CD4-positive, alpha-beta T cell treated with Interferon alpha-2 for 1 hour (primary cell): ENCODE data around the gene SEMA3A.
"Not testable (repeated sequence)": the region's sequence is repeated elsewhere in the genome, so short reads cannot be mapped to it uniquely, and the experiment has no call there.

ENCODE experiments used
- DNase-seq, 2 donors: peaks; one replicate each; pipeline ENCODE4 v3.0.0-alpha.2; 2020 to 2022

Gene SEMA3A

DNA sequence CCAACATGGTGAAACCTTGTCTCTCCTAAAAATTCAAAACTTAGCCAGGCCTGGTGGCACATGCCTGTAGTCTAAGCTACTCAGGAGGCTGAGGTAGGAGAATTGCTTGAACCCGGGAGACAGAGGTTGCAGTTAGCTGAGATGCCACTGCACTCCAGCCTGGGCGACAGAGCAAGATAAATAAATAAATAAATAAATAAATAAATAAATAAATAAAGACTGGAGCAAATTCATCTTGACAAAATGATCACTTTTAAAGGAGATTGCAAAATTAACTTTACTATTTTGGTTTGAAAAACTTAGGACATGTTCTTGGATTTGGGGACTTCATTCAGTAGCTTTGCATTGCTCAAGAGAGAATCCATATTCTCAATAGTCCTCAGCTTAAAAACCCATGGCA lies 137.0 kb downstream of the SEMA3A start:
- no peak for DNase-seq

DNA sequence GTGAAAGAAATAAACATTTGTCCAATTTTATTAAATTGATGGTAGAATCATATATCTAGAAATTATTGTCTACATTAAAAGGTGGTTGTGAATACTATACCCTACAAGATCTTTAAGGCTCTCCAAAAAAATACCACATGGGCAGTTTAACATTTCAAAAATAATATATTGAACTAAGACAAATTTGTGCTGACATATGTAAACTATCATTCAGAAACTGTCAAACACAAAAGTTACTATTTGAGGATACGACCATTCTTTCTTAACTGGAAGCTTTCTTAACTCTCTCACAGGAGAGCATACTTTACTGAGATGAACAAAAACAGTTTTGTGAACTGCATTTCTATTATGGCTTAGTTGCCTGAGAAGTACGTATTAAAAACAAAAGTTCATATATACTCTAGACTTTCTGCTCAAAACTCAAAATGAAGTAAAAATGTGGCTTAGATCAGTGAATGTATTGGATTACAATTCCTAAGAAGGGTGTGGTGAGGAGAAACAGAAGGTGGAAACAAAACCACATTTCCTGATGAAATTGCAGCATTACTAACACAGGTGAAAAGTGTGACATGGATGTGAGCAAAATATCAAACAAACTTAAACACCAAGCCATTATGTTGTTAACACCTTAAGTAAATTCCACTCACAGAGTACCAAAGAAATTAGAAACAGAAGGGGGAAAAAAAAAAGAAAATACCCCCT lies 138.5 kb downstream of the SEMA3A start:
- no peak for DNase-seq

DNA sequence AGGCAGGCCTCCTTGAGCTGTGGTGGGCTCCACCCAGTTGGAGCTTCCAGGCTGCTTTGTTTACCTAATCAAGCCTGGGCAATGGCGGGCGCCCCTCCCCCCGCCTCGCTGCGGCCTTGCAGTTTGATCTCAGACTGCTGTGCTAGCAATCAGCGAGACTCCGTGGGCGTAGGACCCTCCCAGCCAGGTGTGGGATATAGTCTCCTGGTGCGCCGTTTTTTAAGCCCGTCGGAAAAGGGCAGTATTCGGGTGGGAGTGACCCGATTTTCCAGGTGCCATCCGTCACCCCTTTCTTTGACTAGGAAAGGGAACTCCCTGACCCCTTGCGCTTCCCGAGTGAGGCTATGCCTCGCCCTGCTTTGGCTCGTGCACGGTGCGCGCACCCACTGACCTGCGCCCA lies 139.4 kb downstream of the SEMA3A start:
- DNase-seq: not testable (repeated sequence)

DNA sequence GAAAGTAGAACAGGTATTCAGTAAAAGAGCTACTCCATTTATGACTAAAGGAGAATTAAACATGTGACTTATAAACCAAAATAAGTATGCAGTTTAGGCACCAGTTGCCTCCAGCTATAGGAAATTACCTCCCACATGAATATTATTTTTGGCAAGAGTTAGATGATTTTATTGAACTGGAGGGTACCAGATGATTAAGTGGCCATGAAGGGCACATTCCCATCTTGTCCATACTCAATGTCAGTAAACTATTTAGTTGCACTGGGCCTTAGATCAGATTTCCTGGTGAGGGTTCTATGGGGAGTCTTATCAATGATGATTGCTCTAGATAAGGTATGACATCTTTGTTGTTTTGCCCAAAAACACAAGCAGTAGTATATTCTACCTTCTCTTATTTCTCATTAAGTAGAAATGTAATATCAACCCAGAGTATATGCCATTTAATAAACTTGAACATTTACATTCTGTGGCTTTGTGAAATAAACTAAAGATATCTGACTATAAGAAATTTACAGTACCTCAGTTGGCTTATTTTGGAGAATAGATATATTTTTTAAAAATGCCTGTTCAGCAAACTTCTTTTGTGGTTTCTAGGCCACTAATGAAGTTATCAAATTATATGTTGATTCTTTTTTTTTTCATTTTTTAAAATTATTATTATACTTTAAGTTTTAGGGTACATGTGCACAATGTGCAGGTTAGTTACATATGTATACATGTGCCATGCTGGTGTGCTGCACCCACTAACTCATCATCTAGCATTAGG lies 145.3 kb downstream of the SEMA3A start:
- no peak for DNase-seq

DNA sequence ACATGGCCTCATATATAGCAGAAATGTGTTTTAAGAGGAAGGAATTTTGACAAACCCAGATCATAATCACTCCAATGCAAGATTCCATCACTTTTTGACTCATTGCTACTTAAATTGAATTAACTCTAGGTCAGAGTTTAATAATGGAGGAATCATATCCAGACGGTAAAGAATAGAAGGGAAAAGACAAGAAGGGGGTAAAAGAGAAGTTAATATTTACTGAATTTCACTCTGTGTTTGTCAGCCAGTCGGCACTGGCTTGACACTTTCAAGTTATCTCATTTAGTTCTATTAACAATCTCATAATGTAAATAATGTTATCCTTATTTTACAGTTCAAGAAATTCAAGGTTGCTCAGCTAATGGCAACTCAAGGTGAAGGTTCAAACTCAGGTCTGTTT lies 147.5 kb downstream of the SEMA3A start:
- no peak for DNase-seq

DNA sequence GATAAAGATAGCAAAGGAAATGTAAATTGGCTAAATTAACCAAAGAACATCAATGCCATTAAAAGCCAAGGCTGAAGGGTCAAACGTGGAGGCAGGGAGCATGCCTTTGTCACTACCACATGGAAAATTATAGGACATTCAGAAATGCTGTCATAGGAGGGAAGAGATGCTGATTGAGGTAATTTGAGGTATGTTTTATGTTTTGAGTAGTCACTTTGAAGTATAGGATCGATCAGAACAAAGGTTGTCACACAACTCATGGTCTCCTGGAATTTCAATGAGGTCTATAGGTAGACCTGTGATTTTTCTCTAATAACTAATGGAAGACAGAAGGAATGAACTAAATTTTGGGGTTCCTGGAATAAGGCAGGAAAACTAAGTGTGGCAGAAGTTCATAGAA lies 149.8 kb downstream of the SEMA3A start:
- DNase-seq: no peak

DNA sequence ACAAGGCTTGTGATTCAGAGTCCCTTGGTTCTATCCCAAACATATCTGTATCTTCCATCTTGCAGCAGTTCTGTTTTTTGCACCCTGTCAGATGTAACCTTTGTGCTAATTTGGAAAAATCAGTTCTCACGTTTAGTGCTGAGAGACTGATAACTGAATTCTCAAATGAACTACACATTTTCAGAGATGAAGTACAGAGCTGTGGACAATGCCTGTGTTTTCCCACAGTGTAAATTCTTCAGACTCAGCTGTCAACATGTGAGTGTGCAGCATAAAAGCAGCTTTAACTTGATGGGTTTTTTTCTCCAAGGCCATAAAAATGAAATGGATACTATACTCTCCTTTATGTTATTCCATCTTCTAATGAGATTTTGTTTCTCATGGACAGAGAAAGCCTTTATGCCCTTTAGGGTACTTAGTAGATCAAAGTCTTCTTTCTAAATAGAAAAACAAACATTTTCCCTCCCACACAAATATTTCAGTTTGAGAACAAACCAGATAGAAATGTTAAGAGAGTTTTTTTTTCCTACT lies 150.9 kb downstream of the SEMA3A start:
- DNase-seq: no peak

DNA sequence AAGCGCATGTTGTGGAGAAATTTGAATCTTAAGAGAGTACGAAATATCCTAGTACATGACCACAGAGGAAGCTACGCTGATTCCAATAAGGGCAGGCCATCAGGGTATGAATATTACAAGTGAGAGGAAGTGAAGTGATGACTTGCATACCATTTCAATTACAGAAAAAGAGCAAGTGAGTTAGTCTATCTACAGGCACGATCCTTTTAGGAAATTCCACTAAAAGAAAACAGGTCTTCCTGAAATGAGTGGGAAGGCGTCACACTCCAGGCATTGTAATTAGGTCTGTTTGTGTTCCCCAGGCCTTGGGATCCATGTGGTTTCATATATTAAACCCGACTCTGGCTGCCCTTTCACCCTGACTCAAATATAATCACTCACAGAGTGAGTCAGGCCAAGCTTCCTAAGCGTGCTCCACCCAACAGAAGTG lies 152.5 kb downstream of the SEMA3A start:
- no peak for DNase-seq

DNA sequence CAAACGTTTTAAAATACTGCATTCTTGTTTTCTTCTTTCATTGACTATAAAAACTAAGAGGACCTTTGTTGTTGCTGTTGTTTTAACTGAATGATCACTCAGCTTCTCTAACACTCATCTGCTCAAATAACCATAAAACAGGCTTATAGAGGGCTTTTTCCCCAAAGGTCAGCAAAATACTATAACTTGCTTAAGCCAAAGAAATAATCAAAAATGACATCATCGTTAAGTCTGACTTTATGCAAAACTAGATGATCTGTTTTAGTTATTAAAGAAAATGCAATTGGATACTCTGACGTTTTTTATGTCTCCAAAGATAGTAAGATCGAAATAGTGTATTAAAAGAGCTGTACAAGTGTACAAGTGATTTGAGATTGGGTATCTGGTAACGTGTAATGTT lies 152.9 kb downstream of the SEMA3A start:
- no peak for DNase-seq

DNA sequence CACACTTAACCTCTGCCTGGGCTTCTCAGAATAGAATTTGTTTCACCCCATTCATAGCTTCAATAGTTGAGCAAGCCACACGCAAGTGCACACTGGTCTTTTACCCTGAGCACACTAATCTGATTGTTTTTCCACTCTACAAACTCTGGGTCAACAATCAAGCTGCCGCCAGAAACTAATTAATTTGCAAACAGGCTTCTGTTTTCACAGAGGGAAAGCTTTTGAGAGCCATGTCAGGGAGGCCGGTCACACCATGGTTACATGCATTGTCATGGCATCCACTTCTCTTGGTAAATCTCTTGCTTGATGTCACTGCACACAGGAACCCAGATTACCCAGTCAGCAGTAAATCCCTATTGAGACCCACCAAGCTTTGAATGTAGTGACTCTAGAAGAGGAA lies 154.2 kb downstream of the SEMA3A start:
- DNase-seq: no peak

DNA sequence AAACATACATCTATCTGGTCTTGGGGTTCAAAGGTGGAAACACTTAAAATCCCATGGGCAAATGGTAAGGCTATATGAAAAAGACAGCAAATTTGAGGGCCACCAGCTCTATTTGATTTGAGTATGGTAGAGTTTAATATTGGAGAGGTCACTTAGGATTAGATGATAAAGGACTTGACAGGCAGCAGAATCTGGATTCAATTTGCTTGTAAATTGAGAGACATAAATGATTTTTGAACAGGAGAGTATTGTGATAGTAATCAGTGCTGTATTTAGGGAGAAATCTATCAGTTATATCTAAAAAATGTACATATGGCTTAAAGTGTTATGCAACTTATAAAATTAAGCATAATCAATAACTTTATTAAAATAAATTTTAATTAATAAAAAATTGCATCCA lies 155.2 kb downstream of the SEMA3A start:
- DNase-seq: no peak

DNA sequence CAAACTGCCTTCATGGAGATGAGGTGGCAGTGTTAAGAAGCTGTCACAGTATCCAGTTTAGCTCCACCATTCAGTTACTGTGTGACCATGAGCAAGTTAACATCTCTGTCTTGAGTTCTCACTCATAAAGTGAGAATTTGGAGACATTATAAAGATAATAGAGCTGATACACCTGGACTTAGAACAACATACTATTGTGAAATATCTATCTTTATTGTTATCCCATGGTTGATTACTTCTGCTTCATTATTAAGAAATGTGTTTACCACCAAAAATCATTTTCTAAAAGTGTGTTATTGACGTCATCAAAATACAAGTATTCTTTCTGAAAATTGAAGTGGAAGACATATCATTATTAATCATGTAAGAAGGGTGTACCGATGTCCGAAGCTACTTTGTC lies 166.9 kb downstream of the SEMA3A start:
- no peak for DNase-seq

DNA sequence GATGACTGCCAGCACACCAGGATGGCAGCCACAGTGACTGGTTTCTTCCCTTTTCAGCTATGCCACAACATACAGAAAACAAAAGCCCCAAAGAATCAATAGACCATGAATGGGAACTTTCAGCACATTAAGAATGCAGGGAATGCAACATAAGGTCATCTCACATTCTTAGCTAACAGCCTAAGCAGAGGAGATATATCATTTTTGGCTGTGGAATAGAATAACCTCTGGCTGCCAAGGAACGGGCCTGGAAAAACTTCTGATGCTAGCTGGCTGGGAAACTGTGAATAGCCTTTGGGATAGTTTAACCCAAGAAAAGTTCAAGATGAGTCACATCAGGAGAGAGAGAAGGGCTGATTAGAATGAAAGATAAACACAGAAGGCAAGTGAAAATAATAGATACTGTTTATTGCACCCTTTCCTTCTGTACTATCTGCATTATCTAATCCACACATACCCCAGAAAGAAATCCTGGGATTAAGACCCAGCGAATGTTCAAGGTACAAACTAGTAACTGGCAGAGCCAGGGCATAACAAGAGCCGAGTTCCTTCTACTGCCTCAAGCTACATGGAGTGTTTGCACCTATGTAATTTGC lies 169.2 kb downstream of the SEMA3A start:
- DNase-seq: no peak

DNA sequence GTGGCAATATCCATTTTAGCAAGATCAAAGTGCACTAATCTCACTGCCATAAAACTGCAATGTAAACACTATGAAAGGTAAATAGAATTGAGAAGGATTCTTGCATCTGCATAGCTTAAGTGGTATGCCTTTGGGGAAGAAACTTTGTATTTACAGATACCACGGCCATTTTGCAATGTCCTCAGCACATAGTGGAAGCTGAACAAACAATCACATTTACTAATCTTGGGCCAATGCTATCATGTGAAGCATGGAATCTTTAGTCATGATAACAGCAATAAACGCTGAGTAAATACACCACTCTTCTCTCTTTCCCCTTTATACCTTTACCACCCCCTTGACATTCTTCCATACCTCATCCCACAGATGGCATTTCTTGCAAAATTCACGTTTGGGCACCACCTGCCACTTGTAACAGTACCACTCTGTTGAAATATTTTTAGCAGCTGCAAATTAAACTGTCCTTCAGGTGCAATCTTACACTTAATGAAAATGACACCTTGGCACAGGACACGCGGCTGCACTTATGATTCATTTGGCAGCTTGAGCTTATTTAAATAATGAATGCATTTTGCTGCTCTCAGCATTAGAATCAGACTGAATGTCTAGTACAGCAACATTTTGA lies 171.8 kb downstream of the SEMA3A start:
- no peak for DNase-seq

DNA sequence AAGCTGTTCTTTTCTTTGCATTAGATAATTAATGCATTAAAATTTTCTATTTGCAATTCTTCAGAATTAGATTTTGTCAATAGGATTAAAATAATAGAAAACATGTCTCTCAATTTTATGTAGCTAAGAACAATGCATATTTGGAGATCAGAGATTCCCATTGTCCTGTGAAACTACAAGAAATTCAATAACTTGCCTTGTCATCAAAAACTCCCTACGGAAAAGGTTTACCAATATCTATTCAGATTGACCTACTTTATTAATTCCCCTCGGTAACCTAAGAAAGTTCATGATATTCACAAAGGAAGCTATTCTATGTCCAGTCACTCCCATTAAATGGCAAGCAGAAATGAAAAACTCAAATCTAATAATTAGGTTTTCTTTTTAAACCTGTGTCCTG lies 172.6 kb downstream of the SEMA3A start:
- no peak for DNase-seq

DNA sequence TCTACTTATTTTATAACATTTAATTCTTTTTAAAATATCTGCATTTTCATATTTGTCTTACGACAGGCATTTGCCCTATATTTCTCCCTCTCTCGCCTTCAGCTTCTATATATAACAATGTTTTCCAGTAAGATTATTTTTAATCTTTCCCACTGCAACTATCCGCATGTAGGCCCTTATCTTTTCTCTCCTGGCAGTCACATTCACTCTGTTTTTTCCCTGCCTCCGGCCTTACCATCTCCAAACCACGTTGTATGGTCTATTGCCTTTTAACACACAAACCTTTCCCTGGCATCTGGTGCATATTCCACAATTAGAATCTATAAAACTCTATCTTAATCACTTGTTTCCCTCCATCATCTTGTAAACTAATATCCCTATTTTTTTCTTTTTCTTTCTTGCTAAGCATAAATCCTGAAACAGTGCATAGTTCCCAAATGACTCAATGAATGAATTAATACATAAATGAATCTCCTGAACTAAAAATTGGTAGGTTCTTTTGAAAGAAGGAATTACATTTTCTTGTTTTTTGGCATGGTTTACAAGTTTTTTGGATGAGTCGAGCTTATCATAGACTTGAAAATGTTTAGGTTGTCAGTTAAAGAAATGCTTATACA lies 173.2 kb downstream of the SEMA3A start:
- no peak for DNase-seq

DNA sequence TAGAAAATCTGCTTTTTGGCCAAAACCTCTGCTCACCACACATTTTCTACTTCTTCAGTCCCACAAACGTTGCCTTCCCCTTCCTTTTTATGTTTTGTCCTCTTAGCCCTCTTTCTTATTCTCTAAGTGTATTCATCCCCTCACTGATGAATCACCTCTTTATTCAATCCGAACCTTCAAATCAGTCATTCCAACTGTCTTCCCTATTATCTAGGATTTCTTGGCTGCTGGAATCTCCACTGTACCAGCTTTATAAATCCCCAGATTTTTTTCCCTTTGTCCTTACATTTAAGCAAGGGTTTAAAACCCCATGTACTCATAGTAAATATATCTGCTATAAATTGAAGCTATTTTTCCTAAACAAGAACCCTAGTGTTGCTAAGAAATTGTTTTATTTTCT lies 176.9 kb downstream of the SEMA3A start:
- DNase-seq: no peak

DNA sequence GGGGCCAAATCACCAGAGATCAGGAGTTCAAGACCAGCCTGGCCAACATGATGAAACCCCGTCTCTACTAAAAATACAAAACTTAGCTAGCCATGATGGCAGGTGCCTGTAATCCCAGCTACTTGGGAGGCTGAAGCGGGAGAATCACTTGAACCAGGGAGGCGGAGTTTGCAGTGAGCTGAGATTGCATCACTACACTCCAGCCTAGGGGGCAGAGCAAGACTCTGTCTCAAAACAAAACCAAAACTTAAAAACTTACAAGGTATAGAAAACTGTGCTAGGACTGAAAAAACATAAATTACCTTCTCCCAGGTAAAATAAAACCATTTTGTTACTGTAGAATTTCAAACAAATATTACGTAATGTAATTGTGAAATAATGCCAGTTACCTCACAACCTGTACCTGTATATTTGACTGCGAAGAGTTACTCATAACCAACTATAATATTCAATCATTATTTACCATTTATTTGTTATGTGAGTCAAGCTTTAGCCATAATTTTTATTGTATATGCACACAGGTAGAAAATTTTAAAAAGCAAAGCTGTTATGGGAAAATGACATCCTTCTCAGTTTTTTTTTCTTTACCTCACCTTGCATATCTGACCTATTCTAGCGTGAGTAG lies 180.9 kb downstream of the SEMA3A start:
- no peak for DNase-seq

DNA sequence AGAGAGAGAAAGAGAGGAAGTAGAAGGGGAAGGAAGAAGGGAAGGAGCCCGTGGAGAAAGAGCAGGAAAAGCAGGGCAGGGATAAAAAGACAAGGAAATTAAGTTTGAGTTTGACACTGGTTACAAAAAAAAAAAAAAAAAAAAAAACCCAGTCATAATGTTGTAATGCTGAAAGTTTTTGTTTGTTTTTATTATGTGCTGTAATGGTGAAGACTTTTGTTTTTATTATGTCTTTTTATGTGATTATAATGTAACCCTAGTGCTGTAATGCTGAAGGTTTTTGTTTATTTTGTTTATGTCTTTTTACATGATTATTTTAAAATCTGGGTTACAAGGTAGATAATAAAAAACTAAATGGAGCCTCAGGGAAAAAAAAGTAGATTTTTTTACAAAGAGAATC lies 184.8 kb downstream of the SEMA3A start:
- no peak for DNase-seq

DNA sequence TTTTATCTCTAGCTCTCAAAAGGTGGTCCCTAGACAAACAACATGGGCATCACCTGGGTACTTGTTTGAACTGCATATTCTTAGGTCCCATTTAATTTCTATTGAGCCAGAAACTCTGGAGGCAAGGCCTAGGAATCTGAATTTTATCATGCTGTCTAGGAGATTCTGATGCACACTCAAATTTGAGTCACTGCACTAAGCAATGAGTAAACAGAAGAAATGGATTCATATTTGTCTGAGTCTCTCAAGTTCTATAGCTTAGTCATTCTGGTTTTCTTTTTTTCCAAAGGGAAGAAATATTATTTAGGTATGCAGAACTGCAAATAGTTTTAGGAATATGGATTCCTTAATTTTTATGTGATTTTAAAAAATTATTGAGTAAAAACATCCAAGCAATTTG lies 185.5 kb downstream of the SEMA3A start:
- no peak for DNase-seq

DNA sequence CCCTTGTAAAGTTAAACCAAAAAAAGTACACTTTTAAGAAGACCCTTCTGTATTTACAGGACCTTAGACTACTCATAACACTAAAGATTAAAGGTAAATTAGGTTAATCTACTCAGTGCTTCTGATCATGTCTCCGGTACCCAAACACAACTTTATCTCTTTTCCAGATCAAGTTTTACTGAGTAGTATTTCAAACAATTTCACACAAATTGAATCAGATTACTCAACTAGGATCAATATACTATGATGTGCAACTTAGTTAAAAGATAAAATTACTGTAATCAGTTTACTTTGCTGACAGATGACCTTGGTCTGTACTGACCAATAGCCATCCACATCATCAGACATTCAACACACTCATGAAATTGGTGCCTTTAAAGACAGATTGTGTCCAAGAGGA lies 191.4 kb downstream of the SEMA3A start:
- DNase-seq: no peak

DNA sequence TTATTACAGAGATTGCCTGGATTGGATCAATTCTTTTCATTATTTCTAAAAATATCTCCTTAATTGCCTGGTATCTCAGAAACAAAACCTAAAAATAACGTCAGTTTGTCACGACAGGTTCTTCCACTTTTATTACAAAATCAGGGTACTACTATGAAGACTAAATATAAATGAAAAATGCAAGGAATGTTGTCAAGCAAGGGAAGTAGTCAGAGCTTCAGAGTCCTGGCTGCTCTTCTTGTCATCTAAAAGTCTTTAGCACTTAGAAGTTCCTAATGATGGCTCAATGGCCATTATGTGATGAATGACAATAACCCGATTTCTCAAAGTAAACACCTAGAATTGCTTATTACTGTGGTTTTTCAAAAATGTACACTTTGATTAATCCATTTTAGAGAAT lies 192.2 kb downstream of the SEMA3A start:
- no peak for DNase-seq

DNA sequence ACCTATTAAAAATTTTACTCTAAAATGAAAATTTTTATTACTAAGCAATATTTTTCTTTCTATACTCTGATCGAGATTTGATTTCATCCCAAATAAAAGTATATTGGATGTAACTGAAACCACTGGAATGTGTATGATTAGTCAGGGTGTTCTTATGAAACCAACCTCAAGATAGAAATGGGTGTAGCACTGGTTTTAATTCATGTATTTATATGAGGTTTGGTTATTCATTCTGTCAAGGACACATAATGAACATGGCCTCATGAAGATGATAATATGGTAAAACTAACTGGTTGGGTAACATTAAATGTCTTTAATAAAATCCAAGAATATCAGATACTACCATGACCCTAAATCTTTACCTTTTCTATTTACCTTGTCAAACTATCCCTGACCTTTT lies 197.7 kb downstream of the SEMA3A start:
- DNase-seq: no peak
